ENCODE measurements around the gene TMEM273. TPM values are rescaled to one million over a fixed set of nuclear protein-coding genes. Genes with fewer than 3 reads are reported as not detected.
A peak's percentile ranks its signal among the peaks of the same experiment; 100 is the strongest.

Gene TMEM273
- total RNA-seq, 1 donor from 2014 or later, result 28.5 TPM

DNA sequence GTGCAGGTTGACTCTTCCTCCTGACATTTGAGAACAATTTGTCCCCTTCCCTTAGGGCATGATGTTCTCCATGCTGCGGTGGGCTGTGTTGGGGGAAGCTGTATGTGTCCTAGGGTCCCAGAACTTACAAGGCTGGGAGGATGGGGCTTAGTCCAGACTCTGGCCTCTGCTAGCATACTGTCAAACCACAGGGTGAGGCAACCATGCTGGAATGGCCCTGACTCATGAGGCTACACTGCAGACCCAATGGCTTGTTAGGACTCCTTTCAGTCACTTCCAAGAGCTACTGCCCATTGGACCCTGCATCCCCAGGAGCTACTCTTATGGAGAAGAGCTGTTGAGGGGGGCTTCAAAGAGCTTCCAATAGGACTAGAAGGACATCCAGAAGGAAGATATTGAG, 34.2 kb downstream of the TMEM273 start:
- DNase-seq (no peak), ATAC-seq (ENCODE audit: poor library complexity) (no peak)
- intact Hi-C loops (cut with DNase I), result no loop called here

- DNase-seq (no peak), ATAC-seq (ENCODE audit: poor library complexity) (no peak)
- intact Hi-C loops (cut with DNase I), result no loop called here
These were observed 35.1 kb downstream of the TMEM273 start for GRCh38 chr10:49153115-49153514.

- DNase-seq (no peak), ATAC-seq (ENCODE audit: poor library complexity) (no peak)
- intact Hi-C loops (cut with DNase I), result no loop called here
These were observed 35.5 kb downstream of the TMEM273 start for GRCh38 chr10:49152663-49153062.

- intact Hi-C loops (cut with DNase I), result no loop called here
- no peak for ATAC-seq (ENCODE audit: poor library complexity)
These were observed 36.2 kb downstream of the TMEM273 start for GRCh38 chr10:49152037-49152436.

GRCh38 chr10:49151481-49151880, 36.7 kb downstream of the TMEM273 start:
- DNase-seq (no peak), ATAC-seq (ENCODE audit: poor library complexity) (no peak)
- intact Hi-C loops (cut with DNase I), result no loop called here

More at GRCh38 chr10:49152037-49152436, 36.2 kb downstream of the TMEM273 start:
- DNase-seq, result no peak

GRCh38 chr10:49151025-49151445, 37.2 kb downstream of the TMEM273 start:
- ATAC-seq (ENCODE audit: poor library complexity) (no peak), DNase-seq (no peak)
- intact Hi-C loops (cut with DNase I), result no loop called here

- DNase-seq (no peak), ATAC-seq (ENCODE audit: poor library complexity) (no peak)
- intact Hi-C loops (cut with DNase I), result no loop called here
These were observed 37.8 kb downstream of the TMEM273 start for GRCh38 chr10:49150426-49150825.

DNA sequence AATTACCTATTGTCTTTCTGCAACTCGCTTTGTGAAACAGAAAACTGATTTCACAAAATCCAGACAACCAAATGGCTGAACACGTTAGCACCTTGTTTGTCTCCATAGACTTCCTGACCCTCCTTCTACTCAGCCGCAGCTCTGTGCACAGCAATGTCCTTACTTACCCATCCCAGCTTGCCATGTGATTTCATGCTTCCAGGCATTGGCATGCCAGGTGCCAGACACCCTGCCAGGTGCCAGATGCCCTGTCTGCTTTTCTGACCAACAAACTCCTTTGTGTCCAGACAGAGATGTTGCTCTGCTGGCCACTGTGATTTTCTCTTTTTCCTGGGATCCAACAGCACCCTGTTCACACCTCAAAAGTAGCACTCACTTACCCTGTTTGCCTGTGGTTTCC, 38.3 kb downstream of the TMEM273 start:
- DNase-seq (no peak), ATAC-seq (ENCODE audit: poor library complexity) (no peak)
- intact Hi-C loops (cut with DNase I), result no loop called here

DNA sequence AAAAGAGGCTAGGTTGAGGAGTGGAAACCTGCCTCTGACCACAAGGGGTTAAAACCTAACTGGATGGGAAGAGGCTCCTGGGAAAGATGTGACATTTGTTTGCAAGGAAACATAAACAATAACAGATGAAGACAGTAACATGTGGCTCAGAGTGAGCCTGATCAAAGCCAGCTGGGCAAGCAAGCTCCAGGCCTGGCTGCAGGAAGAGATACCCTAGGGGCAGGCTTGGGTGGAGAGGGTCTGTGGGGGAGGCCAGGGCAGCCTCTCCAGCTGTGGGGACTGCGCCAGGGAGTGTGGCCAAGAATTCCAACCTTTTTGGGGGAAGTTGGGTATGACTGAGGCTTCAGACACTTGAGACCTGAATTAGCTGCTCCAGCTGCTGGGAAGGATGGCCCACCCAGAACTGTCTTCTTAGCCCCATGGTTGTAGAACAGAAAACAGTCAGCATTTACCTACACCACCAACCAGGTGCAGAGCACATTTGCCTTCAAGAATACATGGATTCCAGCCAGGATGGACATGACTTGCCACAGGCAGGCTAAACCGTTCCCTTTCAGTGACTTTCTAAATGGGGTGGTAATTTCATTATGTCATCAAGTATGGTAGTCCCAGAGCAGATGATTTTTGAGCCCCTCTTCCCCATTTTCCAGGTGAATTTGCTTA, 44.0 kb downstream of the TMEM273 start:
- intact Hi-C loops (cut with DNase I), result no loop called here
- DNase-seq, result no peak
- ATAC-seq (ENCODE audit: poor library complexity), result no peak

DNA sequence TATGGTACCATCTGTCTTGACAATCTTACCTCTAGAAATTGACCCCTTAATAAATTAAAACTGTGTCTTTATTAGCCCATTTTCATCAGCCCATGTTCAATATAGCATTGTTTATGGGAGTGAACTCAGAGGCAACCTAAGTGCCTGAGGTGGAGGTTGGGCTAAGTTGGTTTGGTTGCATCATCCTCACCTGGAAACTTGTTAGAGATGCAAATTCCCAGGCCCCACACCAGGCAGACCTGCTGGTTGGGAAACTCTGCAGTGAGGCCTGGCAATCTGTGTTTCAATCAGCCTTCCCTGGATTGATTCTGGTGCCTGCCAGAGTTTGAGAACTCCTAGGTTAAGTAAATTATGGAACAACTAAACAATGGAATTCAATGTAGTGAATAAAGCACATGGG, 44.9 kb downstream of the TMEM273 start:
- intact Hi-C loops (cut with DNase I), result no loop called here
- DNase-seq (no peak), ATAC-seq (ENCODE audit: poor library complexity) (no peak)

DNA sequence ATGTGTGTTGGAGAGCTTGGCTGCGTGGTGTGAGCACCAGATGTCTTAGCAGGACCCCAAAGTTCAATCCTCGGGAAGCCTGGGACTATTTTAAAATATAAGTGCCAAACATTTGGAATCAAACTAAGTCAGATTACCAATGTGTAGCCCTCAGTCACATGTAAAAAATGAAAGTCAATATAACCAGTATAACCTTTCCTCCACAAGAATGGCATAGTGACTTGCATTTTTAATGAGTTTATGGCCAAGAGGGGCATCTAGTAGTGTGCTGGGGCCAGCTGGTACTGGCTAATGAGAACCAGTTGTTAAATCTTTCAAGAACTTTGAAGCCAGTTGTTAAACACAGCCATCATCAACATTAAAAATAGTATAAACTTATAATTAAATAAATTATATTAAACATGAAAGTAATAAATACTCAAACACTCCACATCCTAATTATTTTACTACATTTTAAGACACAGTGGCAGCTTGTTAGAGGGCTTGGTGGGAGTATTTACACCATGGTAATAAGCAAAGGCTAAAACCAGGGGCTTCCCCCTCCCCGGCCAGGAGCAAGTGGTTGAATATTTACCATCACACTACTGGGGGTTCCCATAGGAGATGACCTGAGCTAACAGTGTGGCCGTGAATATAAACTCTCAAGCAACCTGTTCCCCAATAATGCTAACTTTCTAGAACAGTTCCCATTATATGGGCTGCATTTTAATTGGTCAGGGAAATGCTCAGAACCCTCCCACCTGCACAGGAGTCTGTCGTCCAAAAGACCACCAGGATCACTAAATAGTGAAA, 46.5 kb downstream of the TMEM273 start:
- ATAC-seq (ENCODE audit: poor library complexity) (no peak), DNase-seq (no peak)
- intact Hi-C loops (cut with DNase I), result no loop called here

GRCh38 chr10:49140304-49141177, 47.6 kb downstream of the TMEM273 start:
- intact Hi-C loops (cut with DNase I), result no loop called here
- DNase-seq (no peak), ATAC-seq (ENCODE audit: poor library complexity) (no peak)

DNA sequence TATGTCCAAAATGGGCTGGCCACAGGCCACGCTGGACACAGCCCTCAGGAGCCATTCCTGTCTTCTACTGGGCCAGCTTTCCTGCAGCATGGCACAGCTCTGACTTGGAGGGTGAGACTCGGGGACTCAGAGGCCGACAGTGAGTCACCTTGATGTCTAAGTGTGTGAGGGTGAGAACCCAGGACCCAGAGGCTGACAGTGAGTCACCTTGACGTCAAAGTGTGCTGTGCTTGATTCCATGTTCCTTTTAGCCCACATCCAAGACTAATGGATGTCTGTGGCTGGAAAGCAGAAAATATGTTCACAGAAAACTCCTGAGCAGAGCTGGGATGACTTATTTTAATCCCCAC, 48.4 kb downstream of the TMEM273 start:
- no peak for ATAC-seq (ENCODE audit: poor library complexity)
- no peak for DNase-seq

GRCh38 chr10:49139028-49139845, 49.0 kb downstream of the TMEM273 start:
- ATAC-seq (ENCODE audit: poor library complexity) (peak; percentile 72), DNase-seq (no peak)
- intact Hi-C loops (cut with DNase I), result no loop called here

More for the DNA sequence above, 48.4 kb downstream of the TMEM273 start:
- intact Hi-C loops (cut with DNase I), result no loop called here

DNA sequence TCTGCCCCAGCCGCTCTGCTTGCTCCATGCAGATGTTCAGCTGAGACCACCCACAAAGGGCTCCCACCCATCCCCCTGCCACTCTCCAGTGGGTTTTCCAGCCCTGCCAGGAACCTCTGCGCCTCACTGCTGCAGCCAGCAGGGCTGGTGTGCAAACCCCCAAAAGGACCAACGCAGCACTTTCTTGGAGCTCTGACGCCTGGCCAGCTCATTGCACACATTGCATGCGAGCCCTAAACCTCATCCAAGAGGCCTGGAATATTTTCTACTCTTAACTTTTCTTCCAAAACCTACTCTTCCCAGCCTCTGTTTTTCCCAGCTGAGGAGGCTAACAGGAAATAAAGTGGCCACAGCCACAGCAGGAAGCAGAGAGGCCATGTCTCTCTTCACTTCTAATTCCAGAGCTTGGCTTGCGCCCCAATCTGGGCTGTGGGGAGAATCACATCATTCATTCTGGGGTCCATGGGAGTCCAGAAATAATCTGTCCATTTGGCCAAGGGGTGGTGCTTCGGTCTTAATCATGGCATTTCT, 49.8 kb downstream of the TMEM273 start:
- ATAC-seq (ENCODE audit: poor library complexity) (peak; percentile 71), DNase-seq (peak; percentile 72)
- intact Hi-C loops (cut with DNase I), result no loop called here

DNA sequence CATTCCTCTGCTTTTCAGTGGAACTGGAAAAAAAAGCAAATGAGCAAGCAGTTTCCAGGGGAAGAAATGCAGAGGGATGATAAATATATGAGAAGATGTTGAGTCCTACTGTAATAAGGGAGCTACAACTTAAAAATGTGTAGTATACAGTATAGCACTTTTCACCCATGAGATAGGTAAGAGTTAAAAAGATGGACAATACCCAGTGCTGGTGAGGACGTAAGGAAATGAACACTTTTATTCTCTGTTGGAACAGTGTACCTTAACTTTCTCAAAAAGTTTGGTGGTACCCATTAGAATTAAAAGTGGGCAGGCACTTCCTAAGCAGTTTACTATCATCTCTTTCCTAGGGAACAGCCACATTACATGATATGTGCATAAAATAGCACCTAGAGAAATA, 51.7 kb downstream of the TMEM273 start:
- DNase-seq (no peak), ATAC-seq (ENCODE audit: poor library complexity) (no peak)
- intact Hi-C loops (cut with DNase I), result no loop called here

GRCh38 chr10:49135575-49136313, 52.4 kb downstream of the TMEM273 start:
- ATAC-seq (ENCODE audit: poor library complexity), result peak; percentile 42
- intact Hi-C loops (cut with DNase I), result no loop called here
- DNase-seq, result no peak

GRCh38 chr10:49134327-49134726, 53.9 kb downstream of the TMEM273 start:
- DNase-seq (no peak), ATAC-seq (ENCODE audit: poor library complexity) (no peak)
- intact Hi-C loops (cut with DNase I), result no loop called here

All from Right ventricle myocardium superior (tissue), 1 donor.